CD4-positive, alpha-beta T cell treated with Interleukin-21 for 1 hour (primary cell): ENCODE data around the gene SAFB.
"Not testable (repeated sequence)": the region's sequence is repeated elsewhere in the genome, so short reads cannot be mapped to it uniquely, and the experiment has no call there.

Experiments used
- DNase-seq: peaks from one replicate; pipeline ENCODE4 v3.0.0-alpha.2; 2020

The SAFB gene

GRCh38 chr19:5688262-5688881, 65.5 kb downstream of the SAFB start:
- DNase-seq: not testable (repeated sequence)

- peak; percentile 98 for DNase-seq
Measured at GRCh38 chr19:5690125-5690954, 67.5 kb downstream of the SAFB start, which contains the start of gene RPL36. Gene RPL36 (plus strand): TSS chr19:5690295. CDS start chr19:5690508, 213 bp downstream.

DNA sequence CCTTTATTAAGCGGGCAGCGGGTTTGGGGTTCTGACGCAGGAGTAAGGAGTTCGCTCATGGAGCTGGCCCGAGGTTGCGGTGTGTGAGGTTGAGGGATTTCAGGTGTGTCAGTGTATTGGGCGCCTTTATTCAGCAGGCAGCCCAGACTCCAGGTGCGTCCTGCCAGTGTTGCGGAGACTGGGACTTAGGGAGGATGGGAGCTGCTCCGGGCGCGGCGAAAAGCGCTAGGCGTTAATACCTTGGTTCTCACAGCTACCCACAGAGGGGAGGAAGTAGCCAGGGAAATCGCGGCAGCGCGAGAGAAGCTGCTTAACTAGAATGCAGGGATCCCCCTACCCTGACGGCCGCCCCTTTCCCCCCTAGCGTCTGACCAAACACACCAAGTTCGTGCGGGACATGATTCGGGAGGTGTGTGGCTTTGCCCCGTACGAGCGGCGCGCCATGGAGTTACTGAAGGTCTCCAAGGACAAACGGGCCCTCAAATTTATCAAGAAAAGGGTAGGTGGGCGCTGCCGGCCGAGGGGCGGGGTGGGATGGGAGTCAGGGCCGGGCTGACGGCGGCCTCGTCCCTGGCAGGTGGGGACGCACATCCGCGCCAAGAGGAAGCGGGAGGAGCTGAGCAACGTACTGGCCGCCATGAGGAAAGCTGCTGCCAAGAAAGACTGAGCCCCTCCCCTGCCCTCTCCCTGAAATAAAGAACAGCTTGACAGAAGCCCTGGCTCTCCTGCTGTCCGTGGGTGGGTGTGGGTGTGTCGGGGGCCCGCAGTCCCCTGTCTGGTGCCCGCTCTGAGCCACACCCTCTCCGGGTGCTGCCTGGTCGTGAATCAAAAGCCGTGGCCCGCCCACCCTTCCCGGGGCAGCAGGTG, 68.3 kb downstream of the SAFB start:
- DNase-seq: peak; percentile 48

DNA sequence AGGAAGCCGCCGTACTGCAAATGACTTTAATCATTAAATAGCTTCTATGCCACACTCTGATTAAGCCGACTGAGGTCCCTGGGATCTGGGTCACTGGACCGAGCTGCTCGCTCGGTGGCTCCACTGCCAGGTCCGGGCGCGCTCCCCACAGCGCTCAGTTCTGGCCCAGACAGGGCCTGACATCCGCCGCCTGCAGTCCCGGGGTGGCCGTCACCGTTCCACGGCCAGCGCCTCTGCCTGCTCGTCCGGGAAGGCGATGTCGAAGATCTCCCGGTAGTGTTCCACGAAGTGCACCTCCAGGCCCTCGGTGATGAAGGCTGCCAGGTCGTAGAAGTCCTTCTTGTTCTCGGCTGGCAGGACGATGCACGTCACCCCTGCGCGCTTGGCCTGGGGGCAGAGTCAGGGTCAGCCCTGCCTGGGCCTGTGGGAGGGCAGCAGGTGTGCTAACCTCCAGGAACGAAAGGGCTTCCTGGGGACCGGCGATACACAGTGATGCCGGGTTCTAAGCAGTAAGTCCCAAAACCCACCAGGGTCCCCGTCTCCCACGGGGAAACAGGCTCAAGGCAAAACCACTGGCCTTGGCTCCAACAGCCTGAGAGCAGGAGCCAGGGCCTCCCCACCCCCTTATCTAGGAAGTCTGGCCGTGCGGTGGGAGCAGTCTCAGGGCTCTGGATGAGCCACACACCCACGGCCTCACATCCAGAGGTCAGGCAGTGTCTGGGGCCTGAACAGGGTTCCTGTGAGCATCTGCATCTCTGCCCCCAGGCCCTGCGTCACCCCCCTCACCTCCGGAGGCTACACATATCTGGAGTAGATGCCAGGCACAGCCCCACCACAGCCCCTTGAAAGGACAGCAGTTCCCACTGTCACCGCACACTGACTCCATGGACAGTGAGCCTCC, 69.2 kb downstream of the SAFB start:
- no peak for DNase-seq

DNA sequence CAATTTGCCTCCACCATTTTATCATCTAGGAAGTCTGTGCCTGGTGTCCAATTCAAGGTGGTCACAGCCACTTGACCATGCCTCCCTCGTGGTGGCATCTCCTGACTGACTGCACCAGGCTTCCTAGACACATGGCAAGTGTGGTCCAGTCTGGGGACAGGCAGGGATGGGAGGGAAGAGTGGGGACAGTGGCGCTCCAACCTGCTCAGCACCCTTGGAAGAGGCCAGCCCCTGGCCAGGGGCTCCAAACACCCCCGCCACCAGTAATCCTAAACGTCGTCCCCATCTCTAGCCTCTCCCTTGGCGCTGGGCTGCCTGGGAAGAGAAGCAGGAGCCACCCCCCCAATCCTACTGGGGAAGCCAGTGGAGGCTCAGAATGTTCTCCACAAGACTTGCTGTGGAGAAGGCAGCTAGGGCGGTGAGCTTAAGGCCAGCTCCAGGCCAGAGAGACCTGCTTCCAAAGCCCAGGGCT, 69.9 kb downstream of the SAFB start:
- no peak for DNase-seq

- DNase-seq: no peak
Measured at GRCh38 chr19:5693195-5694166, 70.6 kb downstream of the SAFB start.

GRCh38 chr19:5694167-5694955, 71.5 kb downstream of the SAFB start:
- no peak for DNase-seq

- DNase-seq: no peak
Measured at GRCh38 chr19:5694956-5695648, 72.2 kb downstream of the SAFB start.

- DNase-seq: no peak
Measured at GRCh38 chr19:5695649-5696195, 72.8 kb downstream of the SAFB start.

- no peak for DNase-seq
Measured at GRCh38 chr19:5696196-5697021, 73.5 kb downstream of the SAFB start.

DNA sequence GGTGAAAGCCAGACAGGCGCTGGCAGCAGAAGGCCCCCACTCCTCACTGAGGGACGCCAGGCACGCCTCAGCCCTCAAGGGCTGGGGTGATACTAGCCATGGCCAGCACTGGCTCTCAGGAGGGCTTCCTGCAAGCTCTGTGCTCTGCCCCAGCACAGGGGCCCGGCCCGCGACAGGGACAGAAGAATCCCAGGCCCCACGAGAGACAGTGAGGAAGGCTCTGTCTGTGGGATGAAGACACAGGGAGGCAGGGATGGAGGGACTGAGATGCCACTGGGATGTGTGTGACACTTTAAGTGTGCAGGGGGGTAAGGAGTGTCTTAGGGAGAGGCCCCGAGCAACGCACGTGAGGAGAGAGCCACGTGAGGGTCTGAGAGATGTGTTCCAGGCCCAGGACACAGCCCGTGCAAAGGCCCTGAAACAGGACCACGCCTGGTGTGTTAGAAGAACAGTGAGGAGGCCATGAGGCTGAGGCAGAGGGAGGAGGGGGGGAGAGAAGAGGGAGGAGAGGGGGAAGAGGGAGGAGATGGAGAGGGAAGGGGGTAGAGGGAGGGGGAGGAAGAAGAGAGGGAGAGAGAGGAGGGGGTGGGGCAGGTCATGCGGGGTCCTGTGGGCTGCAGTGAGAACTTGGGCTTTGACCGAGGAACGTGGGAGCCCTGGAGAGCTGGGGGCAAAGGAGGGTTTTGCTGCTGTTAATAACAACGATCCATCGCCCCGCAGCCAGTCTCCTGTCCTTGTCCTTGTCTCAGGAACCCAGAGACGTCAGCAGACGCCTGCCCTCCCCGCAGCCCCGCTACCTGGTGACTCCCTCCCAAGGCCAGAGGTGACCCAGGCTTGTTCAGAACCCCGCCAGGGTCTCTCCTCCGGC, 74.4 kb downstream of the SAFB start:
- DNase-seq: no peak

- DNase-seq: no peak
Measured at GRCh38 chr19:5697890-5698634, 75.2 kb downstream of the SAFB start.

- DNase-seq: no peak
Measured at GRCh38 chr19:5698635-5699422, 75.9 kb downstream of the SAFB start.

- DNase-seq: no peak
Measured at GRCh38 chr19:5700455-5701092, 77.7 kb downstream of the SAFB start.

GRCh38 chr19:5702053-5702410, 79.1 kb downstream of the SAFB start:
- DNase-seq: not testable (repeated sequence)
